Muscle of arm (tissue), 12 donors: Measurements from ENCODE around the gene ELOVL6. TPM values are rescaled to one million over a fixed set of nuclear protein-coding genes. Genes with fewer than 3 reads are reported as not detected.
A peak's percentile ranks its signal among the peaks of the same experiment; 100 is the strongest.
"Not testable (repeated sequence)": the region's sequence is repeated elsewhere in the genome, so short reads cannot be mapped to it uniquely, and the experiment has no call there.

Experiments used
- DNase-seq: peaks from one replicate; pipeline ENCODE4 v3.0.0-alpha.2; 2013
- polyA plus RNA-seq, 12 donors: library from polyadenylated mRNA; unstranded; fragments of 120-200 nt; gene quantifications; one replicate each; pipeline ENCODE4 v1.2.1, GENCODE V29; 2013; ENCODE audit not compliant: insufficient read length in 12 of 12

The ELOVL6 gene
- polyA plus RNA-seq, 12 donors, result 5.5 to 24.7 (median 10.1) TPM; not detected in 1

GRCh38 chr4:110076828-110077227 lies 121.6 kb downstream of the ELOVL6 start:
- not testable (repeated sequence) for DNase-seq

- DNase-seq, result no peak
Measured at GRCh38 chr4:110075891-110076290, 122.5 kb downstream of the ELOVL6 start.

- no peak for DNase-seq
Measured at GRCh38 chr4:110075083-110075738, 123.2 kb downstream of the ELOVL6 start.

- no peak for DNase-seq
Measured at GRCh38 chr4:110074570-110074969, 123.8 kb downstream of the ELOVL6 start.

GRCh38 chr4:110073053-110073845 lies 125.2 kb downstream of the ELOVL6 start:
- no peak for DNase-seq

GRCh38 chr4:110071466-110071865 lies 126.9 kb downstream of the ELOVL6 start:
- DNase-seq, result no peak

- no peak for DNase-seq
Measured at GRCh38 chr4:110068248-110068647, 130.2 kb downstream of the ELOVL6 start.

- DNase-seq, result no peak
Measured at GRCh38 chr4:110064934-110065333, 133.5 kb downstream of the ELOVL6 start.

- DNase-seq, result no peak
Measured at GRCh38 chr4:110064295-110064694, 134.1 kb downstream of the ELOVL6 start.

GRCh38 chr4:110062166-110062565 lies 136.2 kb downstream of the ELOVL6 start:
- no peak for DNase-seq

- no peak for DNase-seq
Measured at GRCh38 chr4:110061076-110061475, 137.3 kb downstream of the ELOVL6 start.

GRCh38 chr4:110059556-110060191 lies 138.7 kb downstream of the ELOVL6 start:
- DNase-seq, result no peak

GRCh38 chr4:110058677-110059076 lies 139.7 kb downstream of the ELOVL6 start:
- no peak for DNase-seq

- no peak for DNase-seq
Measured at GRCh38 chr4:110055158-110055768, 143.2 kb downstream of the ELOVL6 start.

- peak; percentile 43 for DNase-seq
Measured at GRCh38 chr4:110049951-110050925, 148.2 kb downstream of the ELOVL6 start.

- DNase-seq, result no peak
Measured at GRCh38 chr4:110046588-110047049, 151.8 kb downstream of the ELOVL6 start.

- no peak for DNase-seq
Measured at GRCh38 chr4:110042545-110043517, 155.6 kb downstream of the ELOVL6 start.

- DNase-seq, result no peak
Measured at GRCh38 chr4:110041735-110042134, 156.7 kb downstream of the ELOVL6 start.

- DNase-seq, result not testable (repeated sequence)
Measured at GRCh38 chr4:110039164-110039563, 159.3 kb downstream of the ELOVL6 start.

GRCh38 chr4:110034026-110034393 lies 164.4 kb downstream of the ELOVL6 start:
- DNase-seq, result no peak
